Stimulated activated CD8-positive, alpha-beta memory T cell treated with anti-CD3 and anti-CD28 coated beads, Interleukin-2, amount 100 ng/mL, for 48 hours (primary cell): ENCODE data around the gene NR2E3.

Source experiments
- DNase-seq, 2 donors: peaks; one replicate each; pipeline ENCODE4 v3.0.0-alpha.2; 2020; ENCODE audit warnings: low read depth in 2 of 2

Gene NR2E3

DNA sequence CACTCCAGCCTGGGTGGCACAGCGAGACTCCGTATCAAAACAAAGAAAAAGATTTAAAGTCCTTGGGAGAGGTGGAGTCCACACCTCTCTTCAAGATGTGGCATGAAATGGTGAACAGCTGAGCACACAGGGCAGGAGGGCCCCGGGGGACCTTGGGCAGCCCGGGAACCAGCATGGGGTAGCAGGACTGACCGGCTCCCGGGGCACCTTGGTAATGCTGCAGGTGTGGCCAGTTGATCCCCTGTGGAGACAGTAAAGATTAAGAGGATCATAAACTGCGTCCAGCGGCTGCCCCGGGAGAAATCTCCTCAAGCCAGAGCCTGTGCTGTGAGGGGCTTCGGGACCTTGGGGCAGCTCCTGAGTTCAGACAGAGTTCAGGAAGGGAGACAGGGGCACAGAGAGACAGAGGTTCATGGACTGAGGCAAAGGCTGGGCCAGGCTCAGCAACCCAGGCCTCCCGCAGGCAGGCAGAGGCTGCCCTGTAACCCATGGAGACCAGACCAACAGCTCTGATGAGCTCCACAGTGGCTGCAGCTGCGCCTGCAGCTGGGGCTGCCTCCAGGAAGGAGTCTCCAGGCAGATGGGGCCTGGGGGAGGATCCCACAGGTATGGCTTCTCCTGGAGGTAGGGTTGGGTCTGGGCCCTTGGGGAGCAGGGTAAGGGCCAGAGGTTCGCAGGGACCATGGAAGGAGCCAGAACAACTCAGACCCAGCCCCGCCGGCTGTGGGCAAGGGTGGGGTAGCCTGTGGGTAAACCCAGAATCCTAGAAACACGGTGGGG, at the start of gene NR2E3:
Gene NR2E3 (plus strand): TSS at position 299 of the 780 bp plus-strand sequence. CDS start 190 bp downstream, at position 489.
- DNase-seq, result no peak

DNA sequence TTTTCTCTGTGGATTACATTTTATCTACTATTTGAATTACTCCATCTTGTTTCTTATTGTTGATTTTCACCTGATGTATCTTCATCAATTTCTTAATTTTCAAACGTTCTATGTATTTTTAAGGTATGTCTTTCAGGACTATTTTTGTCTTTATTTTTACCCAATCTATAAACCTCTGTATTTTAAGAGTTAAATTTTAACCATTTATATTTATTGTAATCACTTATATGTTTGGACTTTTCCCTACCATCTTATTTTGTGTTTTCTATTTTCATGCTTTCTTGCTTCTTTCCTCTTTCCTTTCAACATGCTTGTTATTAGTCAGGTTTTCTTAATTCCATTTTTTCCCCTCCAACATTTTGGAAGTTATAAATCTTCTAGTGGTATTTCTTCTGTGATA, 49.5 kb upstream of the NR2E3 start:
- no peak for DNase-seq

- DNase-seq, result no peak
These were observed 48.7 kb upstream of the NR2E3 start for GRCh38 chr15:71761649-71762048.

- no peak for DNase-seq
These were observed 42.2 kb upstream of the NR2E3 start for GRCh38 chr15:71768184-71768583.

DNA sequence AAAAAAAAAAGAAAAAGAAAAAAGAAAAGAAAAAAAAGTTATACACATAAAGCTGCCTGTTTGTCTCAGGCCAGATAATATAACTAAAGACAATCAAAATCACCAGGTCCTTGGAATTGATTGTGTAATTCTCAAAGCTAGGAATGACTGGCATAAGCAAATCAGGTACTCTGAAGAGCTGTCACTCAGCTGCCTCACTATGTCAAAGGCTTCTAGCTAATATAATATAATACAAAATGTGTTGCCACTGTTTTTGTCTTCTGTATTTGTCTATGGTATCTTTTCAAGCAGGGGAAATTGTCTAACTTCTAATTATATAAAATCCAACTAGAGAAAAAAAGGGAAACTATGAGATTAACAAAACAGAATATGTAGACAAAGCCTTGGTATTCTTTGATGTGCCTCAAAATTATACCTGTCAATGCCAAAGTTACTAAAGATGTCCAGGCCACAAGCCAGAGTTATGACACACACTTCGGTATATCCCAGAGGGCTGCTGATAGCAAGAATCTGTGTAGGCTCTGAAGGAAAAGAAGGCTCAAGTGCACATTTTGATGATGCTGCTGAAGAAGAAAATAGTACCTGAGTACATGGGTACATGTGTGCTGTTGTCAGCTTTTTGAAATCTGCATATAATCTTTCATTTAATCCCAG, 37.0 kb upstream of the NR2E3 start:
- no peak for DNase-seq

DNA sequence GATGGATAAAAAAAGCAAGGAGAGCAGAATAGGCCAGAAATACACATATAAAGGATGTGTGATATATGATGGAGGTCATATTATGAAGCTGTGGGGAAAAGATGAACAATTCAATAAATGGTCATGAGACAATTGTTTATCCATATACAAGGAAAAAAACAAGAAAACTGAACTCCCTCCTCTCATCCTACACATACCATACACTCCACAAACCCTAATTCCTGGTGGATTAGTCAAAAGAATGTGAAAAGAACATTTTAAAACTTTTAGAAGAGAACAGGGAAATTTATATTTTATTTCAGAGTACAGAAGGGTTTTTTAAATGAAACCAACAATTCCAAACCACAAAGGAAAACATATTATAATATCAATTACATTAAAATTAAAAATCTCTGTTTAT, 34.5 kb upstream of the NR2E3 start:
- DNase-seq, result no peak

GRCh38 chr15:71776304-71776703, 34.0 kb upstream of the NR2E3 start:
- no peak for DNase-seq

GRCh38 chr15:71777216-71777943, 33.0 kb upstream of the NR2E3 start:
- DNase-seq, result no peak

- DNase-seq, result no peak
These were observed 31.1 kb upstream of the NR2E3 start for GRCh38 chr15:71779073-71779797.

DNA sequence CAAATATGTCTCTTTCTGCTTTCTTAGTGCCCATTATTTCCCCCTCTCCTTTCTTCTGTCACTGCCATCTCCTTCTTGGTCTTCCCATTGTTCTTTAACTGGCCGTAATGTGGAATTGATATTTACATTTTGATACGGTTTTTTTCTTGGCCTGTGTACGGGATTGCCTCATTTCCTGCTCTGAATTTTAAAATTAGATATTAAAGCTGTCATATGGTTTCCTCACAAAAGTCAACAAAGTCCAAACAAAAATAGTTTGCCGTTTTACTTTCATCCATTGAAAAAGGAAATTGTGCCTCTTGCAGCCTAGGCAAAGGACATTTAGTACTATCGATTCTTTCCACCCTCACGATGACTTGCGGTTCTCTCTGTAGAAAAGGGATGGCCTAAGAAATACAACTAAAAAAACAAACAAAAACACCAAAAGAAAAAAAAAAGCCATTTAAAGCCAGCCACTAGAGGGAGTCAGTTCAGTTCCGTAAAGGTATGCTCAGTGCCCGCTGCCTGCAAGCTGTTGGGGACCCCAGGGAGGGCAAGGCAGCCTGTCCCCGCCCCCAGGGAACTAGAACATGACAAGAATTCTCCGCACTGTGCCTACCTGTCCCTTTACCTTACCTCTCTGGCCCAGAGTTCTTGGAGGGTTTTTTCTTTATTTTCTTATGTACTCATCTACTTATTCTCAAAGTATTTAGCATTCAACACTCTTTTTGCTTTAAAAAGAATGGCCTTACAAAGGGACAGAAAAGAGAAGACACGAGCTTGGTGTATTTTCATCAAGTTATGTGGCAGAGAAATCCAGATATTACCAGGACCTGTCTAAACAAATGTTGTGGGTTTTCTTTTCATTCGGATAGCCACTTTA, 30.0 kb upstream of the NR2E3 start:
- no peak for DNase-seq

GRCh38 chr15:71781179-71781964, 29.0 kb upstream of the NR2E3 start:
- DNase-seq, result no peak

DNA sequence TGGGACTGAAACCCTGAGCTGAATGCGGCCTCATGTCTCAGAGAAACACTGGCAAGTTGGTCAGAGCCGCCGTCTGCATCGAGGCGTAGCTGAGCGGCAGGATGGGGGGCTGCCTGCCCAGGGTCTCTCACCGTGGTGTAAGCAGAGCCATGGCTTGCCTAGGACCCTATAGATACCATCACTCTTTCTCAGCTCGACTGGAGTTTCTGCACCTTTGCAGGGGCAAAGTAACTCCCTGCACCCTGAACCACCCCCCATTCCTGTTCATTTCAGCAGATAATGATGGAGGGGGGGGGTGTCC, 28.4 kb upstream of the NR2E3 start:
- DNase-seq, result no peak

DNA sequence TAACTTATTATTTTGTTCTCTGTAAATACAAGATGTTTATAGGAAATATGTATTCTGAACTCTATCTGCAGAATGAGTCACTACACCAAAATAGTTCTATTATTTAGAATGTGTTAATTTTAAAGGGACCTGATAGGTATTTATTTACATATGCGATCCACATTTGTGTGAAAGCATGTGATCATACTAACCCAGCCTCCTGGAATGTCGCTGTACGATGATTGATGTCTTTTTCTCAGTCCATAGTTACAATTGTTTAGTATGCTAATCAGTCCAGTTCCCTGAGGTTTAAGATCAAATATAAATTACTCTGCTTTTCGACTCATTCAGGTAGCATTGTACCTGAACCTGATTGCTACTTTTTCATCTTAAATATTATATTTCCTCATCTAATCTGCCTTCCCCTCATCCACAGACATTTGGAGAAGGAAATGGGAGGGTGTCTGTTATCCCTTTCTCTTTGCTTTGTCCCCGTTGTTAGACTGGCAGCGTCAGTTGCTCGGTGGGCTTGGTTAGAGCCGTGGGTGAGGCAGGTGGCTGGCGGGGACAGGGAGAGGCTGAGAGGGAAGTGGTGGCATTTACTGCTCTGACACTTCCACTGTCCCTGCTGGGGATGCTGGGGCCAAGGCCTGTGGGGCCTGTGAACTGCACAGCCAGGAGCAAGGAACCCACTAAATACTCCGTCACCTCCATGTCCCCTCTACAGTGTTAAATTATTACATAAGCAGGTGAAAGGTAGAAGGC, 27.8 kb upstream of the NR2E3 start:
- no peak for DNase-seq

DNA sequence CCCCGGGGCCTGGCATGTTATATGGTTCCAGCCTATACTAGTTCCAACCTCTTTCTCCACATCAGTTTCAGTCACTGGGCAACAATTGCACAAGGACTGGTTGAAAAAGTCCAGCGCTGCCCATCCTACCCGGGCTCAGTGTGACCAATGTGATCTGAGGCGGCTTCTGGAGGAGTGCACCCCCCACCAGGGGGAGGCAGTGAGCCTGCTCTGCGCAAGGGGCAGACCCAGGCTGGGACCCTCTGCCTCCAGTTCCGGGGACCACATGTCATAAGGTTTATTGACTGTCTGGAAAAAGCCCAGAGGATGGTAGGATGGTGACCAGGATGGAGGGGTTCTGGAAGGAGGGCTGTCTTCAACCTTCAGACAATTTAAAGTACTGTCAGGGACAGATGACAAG, 25.6 kb upstream of the NR2E3 start:
- DNase-seq, result no peak

DNA sequence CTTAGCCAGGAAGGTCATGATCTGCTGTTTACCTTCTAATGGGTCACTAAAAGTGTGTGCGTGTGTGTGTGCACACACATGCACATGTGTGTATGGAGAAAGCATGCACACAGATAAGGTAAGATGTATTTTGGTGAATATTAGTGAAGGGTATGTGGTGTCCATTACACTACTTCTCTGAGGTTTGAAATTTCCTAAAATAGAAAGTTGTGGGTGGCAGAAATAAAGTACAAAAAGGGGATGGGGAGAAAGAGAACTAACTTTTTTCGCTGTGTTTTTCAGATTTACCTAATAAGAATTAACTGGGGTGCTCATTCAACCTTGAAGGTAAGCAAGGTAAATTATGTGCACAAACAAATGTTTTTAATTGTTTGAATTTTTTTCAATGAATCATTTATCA, 24.4 kb upstream of the NR2E3 start:
- no peak for DNase-seq

DNA sequence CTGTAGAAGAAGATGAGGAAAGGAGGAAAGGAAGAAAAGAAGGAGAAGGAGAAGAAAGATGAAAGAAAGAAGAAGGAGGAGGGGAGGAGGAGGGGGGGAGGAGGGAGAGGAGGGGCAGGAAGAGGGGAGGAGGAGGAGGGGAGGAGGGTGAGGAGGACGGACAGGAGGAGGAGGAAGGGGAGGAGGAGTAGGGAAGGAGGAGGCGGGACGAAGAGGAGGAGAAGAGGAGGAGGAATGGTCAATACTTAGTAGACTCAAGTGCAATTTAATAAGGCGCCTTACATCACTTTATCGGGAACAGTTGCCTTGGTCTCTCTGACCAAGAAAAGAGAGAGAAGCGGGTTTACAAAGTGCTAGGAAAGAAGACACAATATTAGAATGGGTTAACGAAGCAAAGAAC, 23.7 kb upstream of the NR2E3 start:
- no peak for DNase-seq

- DNase-seq, result no peak
These were observed 21.4 kb upstream of the NR2E3 start for GRCh38 chr15:71788646-71789579.

- no peak for DNase-seq
These were observed 20.7 kb upstream of the NR2E3 start for GRCh38 chr15:71789616-71790015.

DNA sequence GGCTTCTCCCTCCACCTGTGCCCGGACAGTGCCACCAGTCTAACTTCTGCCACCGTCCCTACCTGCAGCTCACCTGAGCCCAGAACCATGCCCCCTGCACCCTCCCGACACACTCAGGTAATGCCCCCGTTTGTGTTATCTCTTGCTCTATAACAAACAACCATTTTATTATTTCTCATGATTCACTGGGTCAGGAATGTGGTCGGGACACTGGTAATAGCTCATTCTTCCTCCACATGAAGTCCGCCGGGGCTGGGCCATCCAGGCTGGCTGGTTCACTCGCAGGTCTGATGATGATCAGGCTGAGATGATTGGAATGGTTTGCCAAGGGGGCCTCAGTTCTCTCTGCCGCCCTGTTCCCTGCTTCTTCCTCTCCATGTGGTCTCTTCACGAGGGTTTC, 20.3 kb upstream of the NR2E3 start:
- DNase-seq, result no peak
